ENCODE data around the gene GEMIN8.
A peak's percentile ranks its signal among the peaks of the same experiment; 100 is the strongest.

The GEMIN8 gene

GRCh38 chrX:14029425-14030173 is at the start of gene GEMIN8:
Gene GEMIN8 (minus strand): TSS chrX:14029892. CDS start chrX:14021478, 8,414 bp downstream.
- peak; percentile 88 for DNase-seq (ENCODE audit: low read depth)
- peak within 1 kb of the TSS; percentile 68 for H3K4me3 ChIP-seq (ENCODE audit: low read length)
- TF ChIP-seq CTCF (conservative IDR thresholded peaks at IDR 0.05; ENCODE audit: low read length), result no peak

- no peak for TF ChIP-seq CTCF (conservative IDR thresholded peaks at IDR 0.05; ENCODE audit: low read length)
- no peak for DNase-seq (ENCODE audit: low read depth)
- H3K4me3 ChIP-seq (ENCODE audit: low read length), result no peak overlapping the region
These were observed 46.9 kb upstream of the GEMIN8 start for GRCh38 chrX:14076639-14077038.

- H3K4me3 ChIP-seq (ENCODE audit: low read length), result no peak overlapping the region
- no peak for TF ChIP-seq CTCF (conservative IDR thresholded peaks at IDR 0.05; ENCODE audit: low read length)
- DNase-seq (ENCODE audit: low read depth), result peak; percentile 2
These were observed 43.9 kb upstream of the GEMIN8 start for GRCh38 chrX:14073556-14073955.

GRCh38 chrX:14073071-14073470 is 43.4 kb upstream of the GEMIN8 start:
- no peak overlapping the region for H3K4me3 ChIP-seq (ENCODE audit: low read length)
- no peak for TF ChIP-seq CTCF (conservative IDR thresholded peaks at IDR 0.05; ENCODE audit: low read length)
- DNase-seq (ENCODE audit: low read depth), result peak; percentile 19

- TF ChIP-seq CTCF (conservative IDR thresholded peaks at IDR 0.05; ENCODE audit: low read length), result no peak
- no peak for DNase-seq (ENCODE audit: low read depth)
- no peak overlapping the region for H3K4me3 ChIP-seq (ENCODE audit: low read length)
These were observed 36.1 kb upstream of the GEMIN8 start for GRCh38 chrX:14065800-14066199.

GRCh38 chrX:14064626-14065432 is 35.1 kb upstream of the GEMIN8 start:
- TF ChIP-seq CTCF (conservative IDR thresholded peaks at IDR 0.05; ENCODE audit: low read length), result no peak
- H3K4me3 ChIP-seq (ENCODE audit: low read length), result no peak overlapping the region
- no peak for DNase-seq (ENCODE audit: low read depth)

Data from AG10803 (cell line).